Measurements from ENCODE around the gene KRT85.
"Not testable (repeated sequence)": the region's sequence is repeated elsewhere in the genome, so short reads cannot be mapped to it uniquely, and the experiment has no call there.

Gene KRT85

DNA sequence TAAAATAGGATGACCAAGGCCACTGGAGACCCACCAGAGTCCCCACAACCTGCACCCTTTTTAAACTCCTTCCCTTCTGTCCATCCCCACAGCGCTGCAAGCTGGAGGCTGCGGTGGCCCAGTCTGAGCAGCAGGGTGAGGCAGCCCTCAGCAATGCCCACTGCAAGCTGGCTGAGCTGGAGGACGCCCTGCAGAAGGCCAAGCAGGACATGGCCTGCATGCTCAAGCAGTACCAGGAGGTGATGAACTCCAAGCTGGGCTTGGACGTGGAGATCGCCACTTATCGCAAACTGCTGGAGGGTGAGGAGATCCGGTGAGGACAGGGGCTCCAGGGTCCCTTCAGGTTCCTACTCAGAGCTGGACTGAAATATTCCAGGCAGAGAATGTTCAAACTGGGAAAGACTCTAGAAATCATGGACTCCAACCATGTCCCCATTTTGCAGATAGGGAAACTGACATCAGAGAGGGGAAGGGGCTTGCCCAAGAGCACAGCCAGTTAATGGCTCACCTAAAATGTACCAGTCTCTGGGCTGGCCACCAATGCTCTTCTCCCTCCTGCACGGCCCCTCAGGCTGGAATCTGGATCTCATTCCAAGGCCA lies 17.2 kb downstream of the KRT85 start:
- DNase-seq (ENCODE audit: extremely low read depth, insufficient read length), result no peak
- TF ChIP-seq, protein P1, sequence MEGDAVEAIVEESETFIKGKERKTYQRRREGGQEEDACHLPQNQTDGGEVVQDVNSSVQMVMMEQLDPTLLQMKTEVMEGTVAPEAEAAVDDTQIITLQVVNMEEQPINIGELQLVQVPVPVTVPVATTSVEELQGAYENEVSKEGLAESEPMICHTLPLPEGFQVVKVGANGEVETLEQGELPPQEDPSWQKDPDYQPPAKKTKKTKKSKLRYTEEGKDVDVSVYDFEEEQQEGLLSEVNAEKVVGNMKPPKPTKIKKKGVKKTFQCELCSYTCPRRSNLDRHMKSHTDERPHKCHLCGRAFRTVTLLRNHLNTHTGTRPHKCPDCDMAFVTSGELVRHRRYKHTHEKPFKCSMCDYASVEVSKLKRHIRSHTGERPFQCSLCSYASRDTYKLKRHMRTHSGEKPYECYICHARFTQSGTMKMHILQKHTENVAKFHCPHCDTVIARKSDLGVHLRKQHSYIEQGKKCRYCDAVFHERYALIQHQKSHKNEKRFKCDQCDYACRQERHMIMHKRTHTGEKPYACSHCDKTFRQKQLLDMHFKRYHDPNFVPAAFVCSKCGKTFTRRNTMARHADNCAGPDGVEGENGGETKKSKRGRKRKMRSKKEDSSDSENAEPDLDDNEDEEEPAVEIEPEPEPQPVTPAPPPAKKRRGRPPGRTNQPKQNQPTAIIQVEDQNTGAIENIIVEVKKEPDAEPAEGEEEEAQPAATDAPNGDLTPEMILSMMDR (IDR thresholded peaks at IDR 0.05; ENCODE audit: insufficient read depth, low read length, poor library complexity, severe bottlenecking), result no peak
- Histone ChIP-seq H3K4me3 (replicated peaks; ENCODE audit: low read depth, low read length) (no peak overlapping the region), H3K36me3 (ENCODE audit: control insufficient read depth, insufficient read depth, low read length) (no peaks in the 10 kb centered on the region), H3K27me3 (replicated peaks; ENCODE audit: control insufficient read depth, insufficient read depth, low read length) (peaks cover 1% of the 10 kb centered on the region)

DNA sequence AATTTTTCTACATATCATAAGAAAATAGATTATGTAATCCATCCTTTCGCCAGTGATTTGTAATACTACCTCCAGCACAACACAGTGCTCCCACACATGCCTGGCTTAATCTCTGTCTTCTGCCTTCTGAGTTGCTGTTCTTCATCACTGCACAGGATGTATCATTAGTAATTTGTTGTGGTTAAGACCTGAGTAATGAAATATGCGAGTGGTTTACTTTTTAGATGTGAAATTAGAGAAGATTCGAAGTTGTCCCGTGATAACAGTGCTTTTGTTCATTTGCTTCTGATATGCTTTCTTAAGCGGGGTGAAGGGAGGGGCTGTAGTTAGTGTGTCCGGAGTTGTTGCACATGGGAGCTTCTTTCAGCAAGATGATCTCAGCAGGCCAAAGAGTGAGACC lies 18.1 kb downstream of the KRT85 start:
- DNase-seq (ENCODE audit: extremely low read depth, insufficient read length), result no peak
- H3K36me3 ChIP-seq (ENCODE audit: control insufficient read depth, insufficient read depth, low read length), result no peaks in the 10 kb centered on the region
- H3K4me3 ChIP-seq (replicated peaks; ENCODE audit: low read depth, low read length), result no peak overlapping the region
- H3K27me3 ChIP-seq (replicated peaks; ENCODE audit: control insufficient read depth, insufficient read depth, low read length), result peaks cover 1% of the 10 kb centered on the region
- TF ChIP-seq, protein P1 (IDR thresholded peaks at IDR 0.05; ENCODE audit: insufficient read depth, low read length, poor library complexity, severe bottlenecking), result no peak

- no peak for DNase-seq (ENCODE audit: extremely low read depth, insufficient read length)
- TF ChIP-seq, protein P1 (IDR thresholded peaks at IDR 0.05; ENCODE audit: insufficient read depth, low read length, poor library complexity, severe bottlenecking), result no peak
- Histone ChIP-seq H3K4me3 (replicated peaks; ENCODE audit: low read depth, low read length) (no peak overlapping the region), H3K36me3 (ENCODE audit: control insufficient read depth, insufficient read depth, low read length) (no peaks in the 10 kb centered on the region), H3K27me3 (replicated peaks; ENCODE audit: control insufficient read depth, insufficient read depth, low read length) (peaks cover 1% of the 10 kb centered on the region)
Observed at GRCh38 chr12:52347551-52348510, 19.4 kb downstream of the KRT85 start.

DNA sequence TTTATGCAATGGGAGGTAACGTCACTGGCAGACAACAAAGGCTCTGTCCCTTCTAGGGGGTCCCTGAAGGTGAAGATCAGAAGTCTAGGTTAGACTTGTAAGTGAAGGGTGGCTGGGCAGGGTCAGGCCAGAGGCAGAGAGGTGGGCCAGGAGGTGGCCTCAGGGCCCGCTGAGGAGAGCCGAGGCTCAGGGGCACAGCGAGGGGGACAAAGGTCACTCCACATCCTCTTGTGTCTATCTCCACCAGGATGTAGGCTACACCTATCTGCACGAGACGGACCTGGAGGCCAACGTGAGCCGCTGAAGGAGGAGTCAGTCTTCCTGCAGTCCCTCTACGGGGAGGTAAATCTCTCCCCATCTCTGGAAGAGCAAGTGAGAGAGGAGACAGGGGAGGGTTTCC lies 20.3 kb downstream of the KRT85 start:
- DNase-seq (ENCODE audit: extremely low read depth, insufficient read length), result no peak
- H3K36me3 ChIP-seq (ENCODE audit: control insufficient read depth, insufficient read depth, low read length), result no peaks in the 10 kb centered on the region
- H3K27me3 ChIP-seq (replicated peaks; ENCODE audit: control insufficient read depth, insufficient read depth, low read length), result peaks cover 1% of the 10 kb centered on the region
- no peak overlapping the region for H3K4me3 ChIP-seq (replicated peaks; ENCODE audit: low read depth, low read length)
- TF ChIP-seq, protein P1 (IDR thresholded peaks at IDR 0.05; ENCODE audit: insufficient read depth, low read length, poor library complexity, severe bottlenecking), result no peak

- Histone ChIP-seq H3K4me3 (replicated peaks; ENCODE audit: low read depth, low read length) (no peak overlapping the region), H3K27me3 (replicated peaks; ENCODE audit: control insufficient read depth, insufficient read depth, low read length) (peaks cover 1% of the 10 kb centered on the region), H3K36me3 (ENCODE audit: control insufficient read depth, insufficient read depth, low read length) (no peaks in the 10 kb centered on the region)
- TF ChIP-seq, protein P1 (IDR thresholded peaks at IDR 0.05; ENCODE audit: insufficient read depth, low read length, poor library complexity, severe bottlenecking), result no peak
- DNase-seq (ENCODE audit: extremely low read depth, insufficient read length), result no peak
Observed at GRCh38 chr12:52346593-52346992, 20.7 kb downstream of the KRT85 start.

- not testable (repeated sequence) for H3K4me3 ChIP-seq (replicated peaks; ENCODE audit: low read depth, low read length); DNase-seq (ENCODE audit: extremely low read depth, insufficient read length)
Observed at GRCh38 chr12:52345041-52345440, 22.2 kb downstream of the KRT85 start.

More at GRCh38 chr12:52345041-52345440, 22.2 kb downstream of the KRT85 start:
- H3K36me3 ChIP-seq (ENCODE audit: control insufficient read depth, insufficient read depth, low read length); H3K27me3 ChIP-seq (replicated peaks; ENCODE audit: control insufficient read depth, insufficient read depth, low read length): not testable (repeated sequence)
